Neuronal stem cell (in vitro differentiated cells): ENCODE data around the gene SETD7.

Experiments
- DNase-seq: peaks from one replicate; pipeline ENCODE4 v3.0.0-alpha.2; 2013; ENCODE audit warnings: low spot score
- H2AFZ ChIP-seq: one replicate; pipeline ENCODE4 v1.6.1; 2013; ENCODE audit warnings: mild to moderate bottlenecking, low read length, inconsistent platforms
- H2AK5ac ChIP-seq: 2 replicates; pipeline ENCODE4 v1.6.1; 2013; ENCODE audit warnings: low read depth, mild to moderate bottlenecking, inconsistent platforms, low read length, moderate library complexity, mixed read lengths
- H2BK120ac ChIP-seq: 2 replicates; pipeline ENCODE4 v1.6.1; 2013; ENCODE audit warnings: low read depth, mild to moderate bottlenecking, inconsistent platforms, low read length, moderate library complexity, mixed read lengths
- H2BK12ac ChIP-seq: one replicate; pipeline ENCODE4 v1.6.1; 2013; ENCODE audit warnings: low read length, inconsistent platforms
- H2BK15ac ChIP-seq: 2 replicates; pipeline ENCODE4 v1.6.1; 2013; ENCODE audit warnings: mild to moderate bottlenecking, low read length, inconsistent platforms, mixed read lengths
- H2BK5ac ChIP-seq: one replicate; pipeline ENCODE4 v1.6.1; 2013; ENCODE audit warnings: inconsistent platforms, mild to moderate bottlenecking, low read length, moderate library complexity
- H3K14ac ChIP-seq: one replicate; pipeline ENCODE4 v1.6.1; 2013; ENCODE audit warnings: low read length, inconsistent platforms
- H3K18ac ChIP-seq: 2 replicates; pipeline ENCODE4 v1.6.1; 2013; ENCODE audit warnings: low read length, inconsistent platforms
- H3K23ac ChIP-seq: 2 replicates; pipeline ENCODE4 v1.6.1; 2013; ENCODE audit warnings: low read depth, mild to moderate bottlenecking, mixed read lengths, low read length, inconsistent platforms; ENCODE audit not compliant: poor library complexity
- H3K27ac ChIP-seq: replicated peaks from 3 replicates; pipeline ENCODE4 v1.5.1; 2013; ENCODE audit warnings: low read length, inconsistent platforms
- H3K27me3 ChIP-seq, 3 experiments: 2 replicates each; pipeline ENCODE4 v1.6.1; 2013; ENCODE audit warnings: low read length in 3 of 3, mild to moderate bottlenecking in 2 of 3, inconsistent platforms in 1 of 3, low read depth in 1 of 3, mixed read lengths in 1 of 3, moderate library complexity in 1 of 3; ENCODE audit not compliant: control insufficient read depth in 3 of 3, insufficient read depth in 3 of 3
- H3K36me3 ChIP-seq, 2 donors: replicated peaks in 1 of 2; 2 replicates each; pipeline ENCODE4 v1.6.1; 2013; ENCODE audit warnings: low read length in 2 of 2; ENCODE audit not compliant: control insufficient read depth in 2 of 2, insufficient read depth in 2 of 2
- H3K4ac ChIP-seq: 2 replicates; pipeline ENCODE4 v1.6.1; 2013; ENCODE audit warnings: inconsistent platforms, mild to moderate bottlenecking, low read length, moderate library complexity
- H3K4me1 ChIP-seq, 2 donors: 1 replicate in 1 of 2; 2 replicates in 1 of 2; pipeline ENCODE4 v1.6.1; 2013; ENCODE audit warnings: low read length in 2 of 2, low read depth in 1 of 2; ENCODE audit not compliant: control insufficient read depth in 2 of 2, insufficient read depth in 1 of 2
- H3K4me2 ChIP-seq: one replicate; pipeline ENCODE4 v1.6.1; 2013; ENCODE audit warnings: mild to moderate bottlenecking, low read length, inconsistent platforms; ENCODE audit not compliant: insufficient read depth, poor library complexity, severe bottlenecking
- H3K4me3 ChIP-seq, 2 donors: 2 replicates each; pipeline ENCODE4 v1.5.1; 2013; ENCODE audit warnings: low read length in 2 of 2, mild to moderate bottlenecking in 2 of 2, inconsistent platforms in 1 of 2, moderate library complexity in 1 of 2
- H3K79me1 ChIP-seq: one replicate; pipeline ENCODE4 v1.6.1; 2013; ENCODE audit warnings: low read depth, mild to moderate bottlenecking, inconsistent platforms, low read length, moderate library complexity
- H3K9ac ChIP-seq: one replicate; pipeline ENCODE4 v1.6.1; 2013; ENCODE audit warnings: mild to moderate bottlenecking, low read depth, low read length, inconsistent platforms; ENCODE audit not compliant: poor library complexity
- H3K9me3 ChIP-seq, 2 donors: replicated peaks in 1 of 2; 2 replicates each; pipeline versions ENCODE3 to v1.6.1; 2013; ENCODE audit warnings: low read length in 2 of 2, mild to moderate bottlenecking in 2 of 2, inconsistent platforms in 1 of 2, low read depth in 1 of 2, mixed read lengths in 1 of 2, moderate library complexity in 1 of 2; ENCODE audit not compliant: control insufficient read depth in 2 of 2, insufficient read depth in 1 of 2
- H4K8ac ChIP-seq: one replicate; pipeline ENCODE4 v1.6.1; 2013; ENCODE audit warnings: low read depth, mild to moderate bottlenecking, inconsistent platforms, low read length, moderate library complexity
- H4K91ac ChIP-seq: one replicate; pipeline ENCODE4 v1.6.1; 2013; ENCODE audit warnings: low read length, low read depth, mild to moderate bottlenecking, inconsistent platforms; ENCODE audit not compliant: poor library complexity
- WGBS, 2 donors: extraction: QIAGEN DNeasy Blood & Tissue Kit; methylation state at CpG; one replicate each; pipeline ENCODE4 v1.1.7; 2013; ENCODE audit warnings: missing lambda C conversion rate in 2 of 2, mixed read lengths in 1 of 2; ENCODE audit not compliant: insufficient read length in 2 of 2, insufficient replicate concordance in 1 of 2; ENCODE audit errors: extremely low coverage in 2 of 2; 5-methylcytosine and 5-hydroxymethylcytosine counted together

Gene SETD7

GRCh38 chr4:139560406-139561104 is 4.5 kb upstream of the SETD7 start:
- Histone ChIP-seq H3K23ac (no peak overlapping the region), H2AFZ (peak overlapping the region; percentile 31), H3K27ac (no peak overlapping the region), H3K9ac (no peak overlapping the region), H4K8ac (no peak overlapping the region), H3K4me1 (peaks cover 4 to 10% of the 10 kb centered on the region in 2 donors), H3K4ac (no peak overlapping the region), H4K91ac (no peak overlapping the region), H3K36me3 (no peaks in the 10 kb centered on the region), H2AK5ac (no peak overlapping the region), H2BK12ac (no peak overlapping the region), H3K18ac (no peak overlapping the region), H3K4me3 (no peak overlapping the region), H2BK15ac (no peak overlapping the region), H3K4me2 (no peak overlapping the region), H2BK5ac (no peak overlapping the region), H3K27me3 (peaks cover 7 to 41% (median 31%) of the 10 kb centered on the region in 3 experiments), H3K9me3 (no peaks in the 10 kb centered on the region), H3K79me1 (no peaks in the 10 kb centered on the region), H2BK120ac (no peak overlapping the region), H3K14ac (no peak overlapping the region)
- DNase-seq, result no peak
- WGBS, 2 donors, result no CpG with 5 or more reads among the region's 6 CpGs

GRCh38 chr4:139559687-139560086 is 3.7 kb upstream of the SETD7 start:
- no peak overlapping the region for H3K4ac ChIP-seq
- no peak overlapping the region for H3K4me3 ChIP-seq
- no CpG with 5 or more reads among the region's 6 CpGs for WGBS, 2 donors
- H4K91ac ChIP-seq, result no peak overlapping the region
- H2BK15ac ChIP-seq, result no peak overlapping the region
- no peak overlapping the region for H2BK12ac ChIP-seq
- H3K4me2 ChIP-seq, result no peak overlapping the region
- H3K36me3 ChIP-seq, result no peaks in the 10 kb centered on the region
- H3K14ac ChIP-seq, result no peak overlapping the region
- H4K8ac ChIP-seq, result no peak overlapping the region
- H3K18ac ChIP-seq, result no peak overlapping the region
- peaks cover 7 to 41% (median 31%) of the 10 kb centered on the region in 3 experiments for H3K27me3 ChIP-seq
- peaks cover 4 to 10% of the 10 kb centered on the region in 2 donors for H3K4me1 ChIP-seq
- H2BK120ac ChIP-seq, result no peak overlapping the region
- H3K79me1 ChIP-seq, result no peaks in the 10 kb centered on the region
- no peaks in the 10 kb centered on the region for H3K9me3 ChIP-seq
- H2AFZ ChIP-seq, result no peak overlapping the region
- no peak for DNase-seq
- H3K23ac ChIP-seq, result no peak overlapping the region
- no peak overlapping the region for H3K9ac ChIP-seq
- no peak overlapping the region for H2BK5ac ChIP-seq
- no peak overlapping the region for H2AK5ac ChIP-seq
- no peak overlapping the region for H3K27ac ChIP-seq

DNA sequence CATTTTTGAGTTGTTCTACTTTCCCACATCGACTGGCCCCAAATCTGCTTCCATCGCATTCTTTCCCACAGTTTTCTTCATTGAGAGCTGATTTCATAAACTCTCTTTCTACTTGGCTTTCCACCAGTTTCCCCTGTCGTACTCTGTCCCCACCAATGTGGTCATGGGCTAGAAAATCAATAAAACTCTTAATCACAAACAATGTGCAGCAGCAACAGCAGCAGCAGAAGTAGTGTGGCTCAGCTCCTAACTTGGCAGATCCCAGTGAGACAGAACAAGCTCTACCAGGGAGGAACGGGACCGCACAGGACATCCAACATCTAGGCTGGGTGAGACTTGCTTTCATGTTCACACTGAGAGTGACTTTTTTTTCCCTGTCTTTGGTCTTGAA is 3.1 kb upstream of the SETD7 start:
- Histone ChIP-seq H3K27me3 (peaks cover 7 to 41% (median 31%) of the 10 kb centered on the region in 3 experiments), H3K27ac (no peak overlapping the region)
- no CpG with 5 or more reads among the region's 5 CpGs for WGBS, 2 donors

DNA sequence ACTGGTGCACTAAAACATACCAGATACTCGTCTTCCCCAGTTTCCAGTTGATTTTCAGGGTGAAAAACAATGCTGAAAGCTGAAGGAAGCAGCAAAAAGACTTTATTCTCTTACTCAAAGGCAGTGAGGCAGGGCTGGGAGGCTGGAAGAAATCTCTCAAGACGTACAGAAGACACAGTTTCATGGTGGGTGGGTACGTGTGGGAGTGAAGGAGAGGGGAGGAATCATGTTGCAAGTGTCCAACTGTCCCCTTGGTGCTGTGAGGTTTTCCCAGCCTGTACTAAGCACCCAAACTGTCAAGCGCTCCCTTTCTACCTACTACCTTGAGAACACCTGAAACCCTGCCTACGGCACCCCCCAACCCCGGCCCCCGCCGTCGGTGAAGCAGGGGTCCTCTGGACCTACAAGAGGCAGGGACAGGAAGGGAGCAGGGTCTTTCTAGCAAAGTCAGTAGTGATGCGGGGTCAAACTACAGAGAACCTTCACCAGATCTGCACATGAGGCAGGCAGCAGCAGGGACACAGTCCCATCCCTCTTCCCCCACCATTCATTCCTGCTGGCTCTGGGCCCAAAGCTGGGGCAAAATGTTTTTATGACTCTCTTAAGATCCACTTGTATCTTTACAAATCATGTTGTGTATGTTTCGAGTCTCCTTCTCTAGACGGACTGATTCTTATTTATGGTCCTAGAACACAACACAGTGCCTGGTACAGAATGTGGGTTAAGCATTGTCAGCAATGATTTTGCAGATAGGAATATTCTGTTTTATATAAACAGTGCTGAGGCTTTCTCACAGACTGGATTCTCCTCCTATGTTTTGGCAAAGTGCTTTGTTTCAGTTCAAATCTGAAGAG is 2.4 kb upstream of the SETD7 start:
- Histone ChIP-seq H3K18ac (peak overlapping the region; percentile 22), H3K4me3 (no peak overlapping the region), H2AK5ac (peak overlapping the region; percentile 73), H3K9me3 (no peaks in the 10 kb centered on the region), H2BK12ac (no peak overlapping the region), H3K4ac (no peak overlapping the region), H2BK15ac (peak overlapping the region; percentile 54), H3K79me1 (no peaks in the 10 kb centered on the region), H3K4me2 (no peak overlapping the region), H2BK5ac (no peak overlapping the region), H3K4me1 (peaks cover 4 to 20% of the 10 kb centered on the region in 2 donors), H2AFZ (no peak overlapping the region), H3K9ac (no peak overlapping the region), H3K14ac (no peak overlapping the region), H2BK120ac (no peak overlapping the region), H4K8ac (no peak overlapping the region), H3K36me3 (no peaks in the 10 kb centered on the region), H3K27ac (no peak overlapping the region), H4K91ac (no peak overlapping the region), H3K27me3 (peaks cover 7 to 37% (median 31%) of the 10 kb centered on the region in 3 experiments), H3K23ac (no peak overlapping the region)
- DNase-seq, result no peak
- WGBS, 2 donors, result no CpG with 5 or more reads among the region's 12 CpGs

More for the DNA sequence above, 3.1 kb upstream of the SETD7 start:
- H3K4me1 ChIP-seq, result peaks cover 4 to 16% of the 10 kb centered on the region in 2 donors
- H4K91ac ChIP-seq, result no peak overlapping the region
- H3K36me3 ChIP-seq, result no peaks in the 10 kb centered on the region
- no peak overlapping the region for H2BK5ac ChIP-seq
- no peaks in the 10 kb centered on the region for H3K79me1 ChIP-seq
- no peak overlapping the region for H3K4me3 ChIP-seq
- H2AFZ ChIP-seq, result no peak overlapping the region
- no peak overlapping the region for H4K8ac ChIP-seq
- no peak overlapping the region for H2BK120ac ChIP-seq
- H3K23ac ChIP-seq, result no peak overlapping the region
- H3K9ac ChIP-seq, result no peak overlapping the region
- H3K9me3 ChIP-seq, result no peaks in the 10 kb centered on the region
- no peak for DNase-seq
- no peak overlapping the region for H3K4ac ChIP-seq
- H3K14ac ChIP-seq, result no peak overlapping the region
- no peak overlapping the region for H2AK5ac ChIP-seq
- H2BK15ac ChIP-seq, result no peak overlapping the region
- H3K18ac ChIP-seq, result no peak overlapping the region
- no peak overlapping the region for H2BK12ac ChIP-seq
- H3K4me2 ChIP-seq, result no peak overlapping the region
